DMS53 (cell line): ENCODE data around the gene HAPLN1.

ENCODE experiments used
- DNase-seq: peaks from one replicate; lab custom pipeline; 2025; lab: John Stamatoyannopoulos, UW

Gene HAPLN1

DNA sequence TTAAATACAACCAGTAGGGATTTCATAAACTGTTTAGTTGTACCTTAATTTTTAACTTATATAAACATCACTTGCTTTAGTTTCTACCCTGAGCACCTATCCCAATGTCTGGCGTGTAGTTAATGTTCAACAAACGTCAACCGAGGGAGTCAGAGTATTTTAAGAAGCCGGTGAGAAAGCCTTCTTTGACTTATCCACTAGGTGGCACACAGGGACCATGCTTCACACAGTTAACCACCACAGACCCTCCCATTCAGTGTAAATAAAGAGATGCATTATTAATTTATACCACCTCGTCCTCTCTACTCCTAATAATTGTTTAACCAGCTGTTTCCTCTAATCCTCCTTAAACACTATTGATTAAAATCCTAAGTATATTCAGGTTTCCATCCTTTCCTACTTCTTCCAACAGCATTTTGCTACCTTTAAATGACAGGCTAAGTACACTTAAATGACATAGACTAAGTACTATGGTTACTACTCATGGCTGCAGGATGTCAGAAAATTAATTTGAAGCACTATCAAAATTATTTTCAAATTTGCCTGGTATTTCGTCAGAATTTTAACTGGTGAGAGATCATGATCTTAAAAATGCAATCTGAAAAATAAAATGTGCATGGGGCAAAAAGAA is 2.3 kb downstream of the HAPLN1 start:
- peak; percentile 91 for DNase-seq

DNA sequence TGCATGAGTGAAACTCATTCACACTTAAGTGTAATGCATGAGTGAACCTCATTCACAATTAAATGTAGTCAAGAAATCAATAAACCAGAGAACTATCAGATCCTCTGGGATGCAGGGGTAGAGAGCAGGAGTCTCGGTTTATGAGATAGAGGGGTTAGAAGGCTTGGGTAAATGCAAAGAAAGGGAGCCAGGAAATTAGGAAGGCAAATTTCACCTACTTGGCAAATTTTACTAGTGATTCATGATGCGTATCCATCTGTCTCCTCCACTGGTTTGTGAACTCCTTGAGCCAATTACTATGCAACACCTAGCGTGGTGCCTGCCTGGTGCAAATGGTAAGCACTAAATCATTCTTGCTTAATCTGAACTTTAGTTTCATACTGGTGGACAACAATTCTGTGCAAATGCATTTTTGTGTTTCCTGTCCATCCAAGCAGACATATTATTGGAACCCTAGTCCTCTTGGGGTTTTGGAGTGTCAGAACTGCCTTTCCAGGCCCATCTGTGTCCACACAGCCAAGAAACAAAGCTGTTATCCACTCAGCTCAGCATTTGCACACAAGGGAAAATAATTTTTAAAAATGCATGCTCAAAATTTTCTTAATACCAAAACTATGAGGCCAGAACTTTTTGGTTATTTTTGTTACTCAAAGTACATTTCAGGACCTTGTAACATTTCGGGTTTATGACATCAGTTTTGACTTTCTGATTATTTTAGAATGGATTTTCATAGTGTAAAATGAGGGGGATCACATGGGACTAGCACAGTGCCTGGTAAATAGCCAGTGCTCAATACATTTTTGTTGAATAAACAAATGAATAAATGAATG is 5.2 kb downstream of the HAPLN1 start:
- DNase-seq, result peak; percentile 27

DNA sequence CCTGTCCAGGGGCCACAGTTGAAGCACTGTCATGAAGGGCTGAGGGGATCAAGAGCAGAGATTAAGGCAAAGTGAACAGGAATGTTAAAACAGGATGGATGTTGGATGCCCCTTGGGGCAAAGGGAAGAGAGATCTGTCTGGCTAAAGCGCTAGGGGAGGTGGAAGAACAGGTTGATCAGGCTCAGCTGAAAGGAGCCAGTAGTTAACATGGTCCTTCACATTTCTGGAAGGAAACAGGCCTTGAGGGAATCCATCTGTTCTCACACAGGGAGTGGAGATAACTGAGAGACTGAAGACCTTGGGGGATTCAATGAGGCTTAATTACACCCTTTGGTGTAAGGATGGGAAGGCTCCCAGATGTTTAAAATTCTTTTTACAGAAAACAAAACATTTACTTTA is 5.8 kb downstream of the HAPLN1 start:
- DNase-seq, result peak; percentile 78

DNA sequence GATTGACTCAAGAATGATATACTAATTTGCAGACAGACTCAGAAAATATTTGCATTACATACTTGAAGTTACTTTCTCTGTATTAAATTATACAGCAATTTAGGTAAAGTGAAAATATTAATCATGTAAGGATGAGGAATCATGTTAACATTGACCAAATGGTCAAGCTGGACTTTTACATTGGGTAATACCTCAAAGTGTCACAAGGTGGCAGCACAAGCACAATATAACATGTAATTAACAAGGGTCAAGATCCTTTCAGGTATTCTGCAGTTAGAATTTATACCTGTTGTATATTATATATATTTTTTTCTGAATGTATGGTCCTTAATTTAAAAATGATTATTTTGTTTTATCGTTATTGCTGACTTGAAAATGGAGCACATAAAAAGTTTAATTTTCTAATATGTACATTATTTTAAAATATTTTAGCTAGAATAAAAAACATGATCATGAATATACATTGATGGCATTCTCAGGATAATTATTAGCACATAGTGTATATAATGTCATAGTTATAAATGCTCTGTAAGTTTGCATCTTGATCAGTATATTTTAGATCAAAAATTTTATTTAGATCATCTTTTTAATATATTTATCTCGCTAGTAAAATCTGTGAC is 8.6 kb downstream of the HAPLN1 start:
- DNase-seq, result peak; percentile 79

DNA sequence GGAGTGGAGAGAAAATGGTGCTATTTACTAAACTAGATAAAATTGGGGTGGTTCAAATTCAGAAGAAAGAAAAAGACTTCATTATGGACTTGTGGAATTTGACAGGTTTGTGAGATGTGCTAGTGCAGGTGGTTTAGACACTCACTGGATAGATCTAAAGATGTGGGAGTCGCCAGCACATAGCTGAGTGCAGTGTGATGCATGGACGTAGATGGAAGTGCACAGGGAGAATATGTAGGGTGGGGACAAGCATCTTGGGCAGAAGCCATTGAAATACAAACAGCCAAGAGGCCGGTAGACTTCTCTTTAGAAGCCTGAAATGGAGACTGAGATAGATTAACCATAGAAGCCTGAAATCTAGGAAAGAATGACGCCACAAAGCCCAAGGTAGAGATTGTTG is 10.7 kb downstream of the HAPLN1 start:
- DNase-seq, result no peak

DNA sequence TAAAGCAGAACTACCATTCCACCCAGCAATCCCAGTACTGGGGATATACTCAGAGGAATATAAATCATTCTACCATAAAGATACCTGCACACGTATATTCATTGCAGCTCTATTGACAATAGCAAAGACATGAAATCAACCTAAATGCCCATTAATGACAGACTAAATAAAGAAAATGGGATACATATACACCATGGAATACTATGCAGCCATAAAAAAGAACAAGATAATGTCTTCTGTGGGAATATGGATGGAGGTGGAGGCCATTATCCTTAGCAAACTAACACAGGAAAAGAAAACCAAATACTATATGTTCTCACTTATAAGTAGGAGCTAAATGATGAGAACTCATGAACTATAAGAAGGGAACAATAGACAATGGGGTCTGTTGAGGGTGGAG is 12.5 kb downstream of the HAPLN1 start:
- DNase-seq, result no peak

DNA sequence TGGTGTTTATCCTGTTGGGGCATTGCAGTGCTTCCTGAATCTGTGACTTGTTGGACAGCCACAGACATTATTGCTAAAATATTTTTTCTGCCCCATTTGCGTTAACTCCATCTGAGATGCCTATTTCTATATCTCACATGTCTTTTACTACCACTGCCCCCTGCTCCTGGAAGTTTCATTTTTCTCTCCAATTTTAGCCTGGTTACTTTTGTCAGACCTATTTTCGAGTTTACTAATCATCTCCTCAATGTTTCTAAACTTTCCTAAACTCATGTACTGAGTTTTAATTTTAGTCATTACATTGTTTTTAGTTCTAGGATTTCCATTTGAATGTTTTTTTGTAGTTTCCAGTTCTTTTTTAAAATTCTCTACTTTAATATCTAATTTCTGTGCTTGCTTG is 17.6 kb downstream of the HAPLN1 start:
- no peak for DNase-seq

DNA sequence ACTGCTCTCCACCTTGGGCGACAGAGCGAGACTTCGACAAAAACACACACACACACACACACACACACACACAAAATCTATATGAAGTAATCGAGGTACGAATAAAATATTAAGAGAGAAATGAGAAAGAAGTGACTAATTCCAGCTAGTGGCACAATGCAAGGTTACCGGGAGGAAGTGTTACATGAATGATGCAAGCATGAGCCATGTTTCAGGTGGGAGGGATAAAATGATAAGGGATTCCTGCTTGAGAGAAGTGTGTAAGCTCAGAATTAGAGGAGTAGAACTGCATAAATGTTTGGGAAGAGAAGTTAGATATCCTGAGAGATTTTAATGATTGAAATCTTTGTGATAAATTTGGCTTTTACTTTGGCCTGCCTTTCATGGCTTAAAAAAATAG is 18.8 kb downstream of the HAPLN1 start:
- no peak for DNase-seq

DNA sequence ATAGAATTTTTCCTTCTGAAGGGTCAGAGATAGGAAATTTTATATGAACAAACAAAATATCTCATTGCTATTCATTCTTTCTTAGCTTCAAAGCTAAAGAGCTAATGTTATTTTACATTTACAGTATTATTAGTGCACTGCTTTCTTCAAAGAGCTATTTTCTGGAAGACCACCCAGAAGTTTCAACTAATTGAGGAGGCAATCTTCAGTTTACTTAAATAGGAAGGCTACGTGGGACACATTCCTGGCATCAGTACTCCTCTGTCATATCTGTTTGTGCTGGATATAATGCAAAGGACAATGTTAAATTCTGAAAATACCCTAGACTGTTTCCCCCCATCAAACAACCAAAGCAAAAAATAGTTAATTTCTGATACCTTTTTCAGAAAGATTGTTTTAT is 30.8 kb downstream of the HAPLN1 start:
- no peak for DNase-seq

DNA sequence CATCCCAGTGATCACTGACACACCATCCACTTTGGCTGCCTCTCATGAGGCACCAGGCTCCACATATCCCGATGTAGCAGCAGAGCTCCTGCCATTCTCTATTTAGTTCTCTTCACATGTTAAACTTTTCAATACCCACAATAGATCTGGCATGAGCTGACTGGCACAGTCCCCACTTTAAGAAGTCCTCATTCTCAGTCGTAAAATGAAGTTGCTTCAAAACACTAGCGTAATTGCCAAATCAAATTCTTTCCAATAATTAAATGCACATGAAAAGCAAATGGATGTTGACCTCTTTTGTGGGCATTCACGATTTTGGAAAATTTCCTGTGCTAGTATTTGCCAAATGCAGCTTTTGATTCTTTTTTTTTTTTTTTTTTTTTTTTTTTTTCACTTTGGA is 32.4 kb downstream of the HAPLN1 start:
- no peak for DNase-seq

DNA sequence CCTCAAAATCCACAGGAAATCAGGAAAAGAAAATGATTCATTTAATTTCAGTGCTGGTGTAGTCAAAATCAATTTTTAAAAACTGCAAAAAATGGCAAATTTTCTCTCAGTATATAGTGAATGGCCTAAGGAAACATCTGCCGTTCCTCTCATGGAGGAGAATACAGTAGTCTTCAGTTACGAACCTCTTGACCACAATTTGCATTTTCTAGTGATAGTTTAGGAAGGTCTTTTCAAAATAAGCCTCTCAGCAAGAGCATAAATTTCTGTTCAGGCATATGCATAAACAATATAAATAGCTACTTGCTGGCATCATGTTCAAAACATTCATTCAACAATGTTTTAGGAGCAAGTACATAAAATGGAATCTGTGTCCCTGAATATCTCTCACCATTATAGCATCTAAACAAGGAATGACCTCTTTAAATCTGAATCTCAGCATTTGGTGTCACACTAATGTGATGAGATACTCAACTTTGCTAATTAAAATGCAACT is 33.5 kb downstream of the HAPLN1 start:
- DNase-seq, result no peak

DNA sequence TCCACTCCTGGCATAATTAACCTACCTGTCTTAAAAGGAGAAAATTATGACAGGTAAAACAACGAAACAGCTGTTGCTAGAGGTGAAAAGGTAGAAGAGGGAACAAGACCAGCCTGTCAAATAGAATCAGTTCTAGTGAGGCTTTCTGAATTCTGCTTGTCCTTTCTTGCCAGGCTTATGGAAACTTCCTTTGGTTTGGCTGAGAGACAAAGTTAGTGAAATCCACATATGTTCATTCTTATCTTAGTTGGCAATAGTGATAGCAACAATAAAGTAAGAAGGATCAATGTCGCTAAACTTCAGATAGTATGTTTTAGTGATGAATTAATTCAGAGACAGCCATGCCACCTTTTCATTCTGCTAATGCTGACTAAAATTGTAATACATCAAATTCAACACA is 34.4 kb downstream of the HAPLN1 start:
- no peak for DNase-seq

DNA sequence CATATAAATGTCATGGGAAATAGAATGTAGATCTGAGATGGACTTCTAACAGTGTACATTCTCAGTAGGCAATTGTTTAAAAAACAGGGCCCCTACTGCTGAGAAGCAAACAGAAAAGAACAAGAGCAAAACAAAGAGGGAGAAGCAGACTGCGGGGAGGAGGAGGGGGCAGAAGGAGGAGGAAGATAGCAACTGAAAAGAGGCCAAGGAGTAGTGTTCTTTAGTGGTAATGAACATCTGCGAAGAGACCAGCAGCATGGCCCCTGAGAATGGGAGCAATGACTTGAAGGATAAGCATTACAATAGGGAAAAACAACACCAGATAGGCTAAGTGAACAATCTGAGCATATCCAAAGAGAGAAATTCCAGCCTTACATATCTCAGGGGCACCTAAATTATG is 36.8 kb downstream of the HAPLN1 start:
- no peak for DNase-seq

DNA sequence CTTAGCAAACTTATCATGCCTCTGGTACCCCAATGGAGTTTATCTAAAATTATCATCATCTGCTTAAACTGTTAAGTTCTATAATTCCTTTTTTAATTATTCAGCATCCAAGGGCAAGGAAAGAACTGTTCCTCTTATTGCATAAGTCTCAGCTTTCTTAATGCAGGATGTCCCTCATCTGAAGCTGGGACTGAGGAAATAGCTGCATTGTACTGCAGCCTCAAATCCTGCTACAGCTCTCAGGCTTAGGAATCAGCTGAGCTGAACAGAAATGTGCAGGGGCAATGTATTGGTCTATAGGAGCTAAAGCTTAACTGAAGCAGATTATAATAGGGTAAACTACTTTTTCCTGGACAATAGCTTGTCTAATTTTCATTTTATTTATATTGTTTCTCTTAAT is 48.0 kb downstream of the HAPLN1 start:
- DNase-seq, result no peak

DNA sequence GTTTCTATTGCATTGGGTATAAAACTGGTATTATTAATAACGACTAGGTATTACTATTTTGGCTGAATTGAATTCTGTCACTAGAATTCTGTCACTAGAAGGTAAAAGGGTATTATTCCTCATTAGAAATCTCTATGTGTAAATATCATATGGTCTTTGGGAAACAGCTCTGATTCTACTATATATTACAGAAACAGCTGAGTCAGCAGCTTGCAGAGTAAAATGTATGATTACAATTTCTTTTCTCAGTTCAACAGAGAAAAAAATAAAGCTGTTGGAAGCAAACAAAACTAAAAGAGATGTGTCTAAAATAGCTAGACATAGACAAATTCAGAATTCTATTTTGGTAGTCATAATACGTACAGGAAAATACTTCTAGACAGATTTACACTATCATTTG is 48.5 kb downstream of the HAPLN1 start:
- no peak for DNase-seq

DNA sequence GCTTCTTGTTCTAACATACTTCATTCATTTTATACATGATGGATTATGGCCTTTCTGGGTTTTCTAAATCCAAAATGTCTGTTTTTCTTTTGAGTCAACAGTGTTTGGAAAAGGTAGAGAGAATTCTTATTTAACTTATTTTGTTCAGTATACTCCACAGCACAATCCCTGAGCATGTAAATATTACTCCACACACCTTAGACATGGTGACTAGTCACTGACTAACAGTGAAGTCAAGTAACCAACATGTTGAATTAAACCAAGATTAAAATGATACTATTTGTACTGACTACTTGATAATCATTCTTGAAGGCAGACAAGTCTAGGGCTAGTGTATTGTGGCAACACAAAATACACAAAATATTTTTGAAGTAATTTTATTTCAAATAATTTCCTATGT is 55.0 kb downstream of the HAPLN1 start:
- no peak for DNase-seq

DNA sequence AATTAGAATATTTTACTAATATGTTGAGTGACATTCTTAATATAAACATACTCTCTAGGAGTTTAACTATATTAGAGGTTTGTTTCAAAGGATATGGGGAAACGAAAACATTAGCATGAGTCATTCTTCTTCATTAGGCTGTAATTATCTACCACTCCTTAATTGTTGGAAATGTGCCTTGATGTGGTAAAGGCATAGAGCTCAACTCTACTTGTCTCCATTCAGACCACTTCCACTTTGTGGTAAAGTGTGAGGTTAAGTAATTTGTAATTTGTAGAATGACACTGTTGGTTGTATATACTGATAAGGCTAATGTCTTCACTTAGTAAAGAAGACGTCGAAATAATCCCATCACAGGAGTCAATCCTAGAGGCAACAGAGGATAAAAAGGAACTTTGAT is 58.1 kb downstream of the HAPLN1 start:
- no peak for DNase-seq

DNA sequence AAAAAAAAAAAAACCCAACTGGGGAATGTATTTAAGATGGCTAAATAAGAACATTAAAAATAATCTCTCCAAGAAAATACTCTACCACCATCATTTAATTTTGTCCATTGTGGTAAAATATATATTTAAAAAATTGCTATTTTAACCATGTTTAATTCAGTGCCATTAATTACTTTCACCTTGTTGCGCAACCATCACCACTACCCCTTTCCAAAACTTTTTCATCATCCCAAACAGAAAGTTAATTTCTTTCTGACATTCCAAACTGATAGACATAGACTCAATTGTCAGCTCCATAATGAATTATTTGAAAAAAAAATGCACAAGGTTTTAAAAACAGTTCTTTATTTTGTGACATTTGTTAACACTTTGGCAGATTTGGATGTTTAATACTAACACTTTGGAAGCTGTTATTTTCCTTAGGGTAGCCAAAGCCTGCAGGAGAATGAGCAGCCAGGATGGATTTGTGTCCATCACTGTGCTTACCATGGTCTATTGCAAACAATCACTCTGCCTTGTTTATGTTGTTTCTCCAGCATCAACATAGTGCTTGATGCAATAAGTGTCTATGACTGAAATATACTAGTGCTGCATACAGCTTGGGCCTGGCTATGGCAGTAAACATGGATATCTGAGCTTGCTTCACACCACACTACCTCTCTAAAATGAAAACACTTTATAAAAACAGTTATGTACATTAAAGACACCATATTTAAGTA is 62.7 kb downstream of the HAPLN1 start:
- DNase-seq, result no peak

DNA sequence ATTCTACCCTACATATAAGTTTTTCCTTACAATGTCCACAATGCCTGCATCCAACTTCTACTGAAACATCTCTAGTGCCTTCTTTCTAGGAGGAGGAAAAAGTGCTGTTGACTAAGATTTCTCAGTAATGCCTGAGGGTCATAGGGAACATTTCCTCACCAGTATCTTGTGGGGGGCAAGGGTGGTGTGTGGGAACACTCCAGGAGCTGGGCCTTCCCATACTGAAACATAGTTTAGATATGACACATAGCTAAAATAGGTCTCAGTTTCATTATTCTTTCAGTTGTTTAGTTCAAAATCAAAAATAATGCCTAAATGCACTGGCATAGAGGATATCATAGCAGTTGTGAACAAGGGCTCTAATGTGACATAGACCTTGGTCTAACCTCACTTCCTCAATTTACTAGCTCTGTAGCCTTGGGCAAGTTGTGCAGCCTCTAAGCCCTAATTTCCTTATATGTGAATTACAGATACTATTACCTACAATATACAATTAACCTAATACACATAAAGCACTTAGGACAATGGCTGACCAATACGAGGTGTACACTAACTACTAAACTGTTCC is 66.1 kb downstream of the HAPLN1 start:
- DNase-seq, result no peak

DNA sequence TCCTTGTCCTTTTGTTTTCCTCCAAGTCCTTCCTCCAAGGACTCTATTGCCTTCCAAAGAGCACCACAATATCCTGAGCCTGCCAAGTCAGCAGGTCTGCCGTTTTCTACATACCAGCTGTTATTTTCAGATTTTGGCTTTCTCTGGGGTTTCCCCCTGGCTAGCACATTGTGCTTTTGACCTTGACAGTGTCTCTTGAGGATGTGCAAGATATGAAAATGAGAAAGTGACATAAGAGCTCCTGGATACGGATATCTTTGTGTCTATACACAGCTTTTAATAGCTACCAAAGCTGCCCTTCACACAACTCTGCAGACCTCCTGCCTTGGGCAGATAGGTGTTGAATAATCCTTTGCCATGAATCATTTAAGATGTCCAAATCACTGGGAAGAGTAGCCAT is 67.0 kb downstream of the HAPLN1 start:
- no peak for DNase-seq

DNA sequence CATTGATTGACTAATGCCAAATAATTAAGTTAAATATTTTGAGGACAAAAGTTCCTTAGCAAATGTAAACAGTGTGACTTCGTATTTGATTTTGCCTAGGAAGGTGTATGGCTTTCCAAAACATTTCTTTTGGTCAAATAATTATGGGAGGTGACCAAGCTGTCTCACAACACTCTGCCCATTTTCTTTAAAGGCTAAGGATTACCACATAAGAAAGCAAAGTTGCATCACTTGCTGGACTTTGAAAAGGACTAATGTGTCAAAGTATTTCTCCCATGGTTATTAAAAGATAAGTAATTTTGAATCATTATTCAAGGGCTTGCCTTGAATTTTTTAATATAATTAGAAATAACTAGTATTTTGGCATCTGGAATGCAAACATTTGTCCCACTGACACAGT is 74.7 kb downstream of the HAPLN1 start:
- no peak for DNase-seq

DNA sequence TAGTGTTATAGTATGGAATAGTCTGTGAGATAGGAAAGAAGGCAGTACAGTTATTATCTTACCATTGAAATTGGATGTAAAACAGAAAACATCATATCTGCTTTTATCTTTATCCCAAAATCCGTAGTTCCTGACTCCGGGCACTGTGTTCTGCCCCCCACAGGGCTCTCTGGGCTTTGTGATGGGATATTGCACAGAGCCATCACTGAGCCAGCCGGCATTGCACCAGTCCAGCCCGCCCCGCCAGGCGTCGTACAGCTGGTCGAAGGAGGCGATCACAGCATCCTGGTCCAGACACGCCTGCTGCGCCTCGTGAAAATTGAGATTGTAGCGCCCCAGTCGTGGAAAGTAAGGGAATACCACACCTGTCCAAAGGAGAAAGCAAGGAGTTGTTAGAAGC is 76.4 kb downstream of the HAPLN1 start:
- DNase-seq, result no peak
